H1 (cell line): ENCODE measurements around the gene CTSA.

Experiments used
- CBX8 ChIP-seq: fragments of 300-800, 300-1000 bp; sonication (generic); IDR thresholded peaks from 2 replicates; pipeline ENCODE4 v1.7.1; 2016; ENCODE audit warnings: low read depth, low read length, borderline replicate concordance
- JUND ChIP-seq: IDR thresholded peaks from 2 replicates; pipeline ENCODE4 v1.6.1; 2011; ENCODE audit warnings: mild to moderate bottlenecking, improper control_type of control experiment, low read length
- POLR2A ChIP-seq, 2 experiments: IDR thresholded peaks; 1 replicate in 1 of 2; 2 replicates in 1 of 2; pipeline ENCODE4 v1.6.1; 2011; ENCODE audit warnings: low read depth in 2 of 2, low read length in 2 of 2, mild to moderate bottlenecking in 2 of 2; ENCODE audit errors: control extremely low read depth in 1 of 2
- POLR2AphosphoS5 ChIP-seq: IDR thresholded peaks from 2 replicates; pipeline ENCODE4 v1.6.1; 2011; ENCODE audit warnings: low read depth, low read length
- RXRA ChIP-seq: IDR thresholded peaks from 2 replicates; pipeline ENCODE4 v1.6.1; 2011; ENCODE audit warnings: low read depth, mild to moderate bottlenecking, low read length, moderate library complexity; ENCODE audit not compliant: insufficient read depth
- TF ChIP-seq, protein P1 (sequence below), 3 experiments: IDR thresholded peaks; 1 replicate in 2 of 3; 2 replicates in 1 of 3; pipeline versions ENCODE4 v1.5.1 to v1.6.1; 2011; ENCODE audit warnings: low read length in 3 of 3, mild to moderate bottlenecking in 3 of 3, inconsistent platforms in 2 of 3, low read depth in 1 of 3, moderate library complexity in 1 of 3; ENCODE audit not compliant: insufficient read depth in 1 of 3; ENCODE audit errors: control extremely low read depth in 1 of 3

- TF ChIP-seq POLR2AphosphoS5 (no peak), POLR2A (IDR thresholded peaks at IDR 0.05; ENCODE audit: control extremely low read depth in 1 of 2, low read depth in 2 of 2, low read length in 2 of 2) (no peak), RXRA (no peak), JUND (no peak), CBX8 (no peak)
- TF ChIP-seq, protein P1, sequence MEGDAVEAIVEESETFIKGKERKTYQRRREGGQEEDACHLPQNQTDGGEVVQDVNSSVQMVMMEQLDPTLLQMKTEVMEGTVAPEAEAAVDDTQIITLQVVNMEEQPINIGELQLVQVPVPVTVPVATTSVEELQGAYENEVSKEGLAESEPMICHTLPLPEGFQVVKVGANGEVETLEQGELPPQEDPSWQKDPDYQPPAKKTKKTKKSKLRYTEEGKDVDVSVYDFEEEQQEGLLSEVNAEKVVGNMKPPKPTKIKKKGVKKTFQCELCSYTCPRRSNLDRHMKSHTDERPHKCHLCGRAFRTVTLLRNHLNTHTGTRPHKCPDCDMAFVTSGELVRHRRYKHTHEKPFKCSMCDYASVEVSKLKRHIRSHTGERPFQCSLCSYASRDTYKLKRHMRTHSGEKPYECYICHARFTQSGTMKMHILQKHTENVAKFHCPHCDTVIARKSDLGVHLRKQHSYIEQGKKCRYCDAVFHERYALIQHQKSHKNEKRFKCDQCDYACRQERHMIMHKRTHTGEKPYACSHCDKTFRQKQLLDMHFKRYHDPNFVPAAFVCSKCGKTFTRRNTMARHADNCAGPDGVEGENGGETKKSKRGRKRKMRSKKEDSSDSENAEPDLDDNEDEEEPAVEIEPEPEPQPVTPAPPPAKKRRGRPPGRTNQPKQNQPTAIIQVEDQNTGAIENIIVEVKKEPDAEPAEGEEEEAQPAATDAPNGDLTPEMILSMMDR (IDR thresholded peaks at IDR 0.05; ENCODE audit: control extremely low read depth in 1 of 3, insufficient read depth in 1 of 3, low read depth in 1 of 3, low read length in 3 of 3): no peak
Observed at GRCh38 chr20:45863543-45864470, 27.3 kb upstream of the CTSA start.
